NCI-H1105 (cell line): ENCODE measurements around the gene P3H2.
"Not testable (repeated sequence)": the region's sequence is repeated elsewhere in the genome, so short reads cannot be mapped to it uniquely, and the experiment has no call there.

Experiments used
- DNase-seq: peaks from one replicate; lab custom pipeline; 2025; lab: John Stamatoyannopoulos, UW

Gene P3H2

GRCh38 chr3:190120269-190121060 is at the start of gene P3H2:
Gene P3H2 (minus strand): TSS chr3:190120897. CDS start chr3:190120731, 166 bp downstream.
- DNase-seq, result peak; percentile 89

GRCh38 chr3:190169877-190170276 is 49.2 kb upstream of the P3H2 start:
- peak; percentile 84 for DNase-seq

- no peak for DNase-seq
Observed at GRCh38 chr3:190169243-190169642, 48.5 kb upstream of the P3H2 start.

- no peak for DNase-seq
Observed at GRCh38 chr3:190167936-190168680, 47.4 kb upstream of the P3H2 start.

GRCh38 chr3:190166948-190167347 is 46.3 kb upstream of the P3H2 start:
- no peak for DNase-seq

- peak; percentile 50 for DNase-seq
Observed at GRCh38 chr3:190165253-190165652, 44.6 kb upstream of the P3H2 start.

GRCh38 chr3:190162013-190162412 is 41.3 kb upstream of the P3H2 start:
- not testable (repeated sequence) for DNase-seq

GRCh38 chr3:190159902-190160435 is 39.3 kb upstream of the P3H2 start:
- DNase-seq, result no peak

- no peak for DNase-seq
Observed at GRCh38 chr3:190158261-190158660, 37.6 kb upstream of the P3H2 start.

- DNase-seq, result no peak
Observed at GRCh38 chr3:190155752-190156151, 35.1 kb upstream of the P3H2 start.

- no peak for DNase-seq
Observed at GRCh38 chr3:190150681-190151080, 30.0 kb upstream of the P3H2 start.

- not testable (repeated sequence) for DNase-seq
Observed at GRCh38 chr3:190149830-190150619, 29.3 kb upstream of the P3H2 start.

GRCh38 chr3:190144793-190145192 is 24.1 kb upstream of the P3H2 start:
- not testable (repeated sequence) for DNase-seq

- no peak for DNase-seq
Observed at GRCh38 chr3:190142041-190142440, 21.3 kb upstream of the P3H2 start.

- no peak for DNase-seq
Observed at GRCh38 chr3:190139365-190139764, 18.7 kb upstream of the P3H2 start.

GRCh38 chr3:190132371-190132770 is 11.7 kb upstream of the P3H2 start:
- DNase-seq, result no peak

GRCh38 chr3:190131329-190131728 is 10.6 kb upstream of the P3H2 start:
- DNase-seq, result no peak

- no peak for DNase-seq
Observed at GRCh38 chr3:190130696-190131095, 10.0 kb upstream of the P3H2 start.

GRCh38 chr3:190130037-190130436 is 9.3 kb upstream of the P3H2 start:
- no peak for DNase-seq

- no peak for DNase-seq
Observed at GRCh38 chr3:190127797-190128196, 7.1 kb upstream of the P3H2 start.

- no peak for DNase-seq
Observed at GRCh38 chr3:190127195-190127594, 6.5 kb upstream of the P3H2 start.

GRCh38 chr3:190125436-190126068 is 4.9 kb upstream of the P3H2 start:
- no peak for DNase-seq
